ENCODE data around the gene LETM1. TPM values are rescaled to one million over a fixed set of nuclear protein-coding genes. Genes with fewer than 3 reads are reported as not detected.

The LETM1 gene
- total and polyA plus RNA-seq, 2 of the 13 experiments (the other 11 are each of a cell fraction or from before 2014, with no cell fraction given): 9.7 to 41.6 TPM

- TF ChIP-seq SNAPC2 (CRISPR knock-in tag; IDR thresholded peaks at IDR 0.05) (peak; percentile 62; the same call in 1 of the 2 replicates), ZNF773 (CRISPR knock-in tag; IDR thresholded peaks at IDR 0.05; ENCODE audit: borderline replicate concordance) (no peak; the same call in 1 of the 2 replicates), ZBTB20 (CRISPR knock-in tag; IDR thresholded peaks at IDR 0.05; ENCODE audit: borderline replicate concordance, low read depth) (peak; percentile 41; the same call in 1 of the 2 replicates), MTERF4 (CRISPR knock-in tag; IDR thresholded peaks at IDR 0.05) (peak; percentile 93), HDAC1 (CRISPR knock-in tag; IDR thresholded peaks at IDR 0.05) (peak; percentile 73), SAP130 (CRISPR knock-in tag; IDR thresholded peaks at IDR 0.05; ENCODE audit: low read depth) (peak; percentile 54; the same call in 1 of the 2 replicates), NFRKB (IDR thresholded peaks at IDR 0.05) (no peak), SIN3A (IDR thresholded peaks at IDR 0.05; ENCODE audit: borderline replicate concordance, low read depth, low read length) (0 out of 2 replicates have a peak, but pooled peaks have one; percentile 18), ZNF33B (CRISPR knock-in tag; IDR thresholded peaks at IDR 0.05) (no peak; the same call in 1 of the 2 replicates), TCF7 (IDR thresholded peaks at IDR 0.05; ENCODE audit: low read depth) (peak; percentile 61; the same call in 1 of the 2 replicates)
- TF ChIP-seq, protein P1, sequence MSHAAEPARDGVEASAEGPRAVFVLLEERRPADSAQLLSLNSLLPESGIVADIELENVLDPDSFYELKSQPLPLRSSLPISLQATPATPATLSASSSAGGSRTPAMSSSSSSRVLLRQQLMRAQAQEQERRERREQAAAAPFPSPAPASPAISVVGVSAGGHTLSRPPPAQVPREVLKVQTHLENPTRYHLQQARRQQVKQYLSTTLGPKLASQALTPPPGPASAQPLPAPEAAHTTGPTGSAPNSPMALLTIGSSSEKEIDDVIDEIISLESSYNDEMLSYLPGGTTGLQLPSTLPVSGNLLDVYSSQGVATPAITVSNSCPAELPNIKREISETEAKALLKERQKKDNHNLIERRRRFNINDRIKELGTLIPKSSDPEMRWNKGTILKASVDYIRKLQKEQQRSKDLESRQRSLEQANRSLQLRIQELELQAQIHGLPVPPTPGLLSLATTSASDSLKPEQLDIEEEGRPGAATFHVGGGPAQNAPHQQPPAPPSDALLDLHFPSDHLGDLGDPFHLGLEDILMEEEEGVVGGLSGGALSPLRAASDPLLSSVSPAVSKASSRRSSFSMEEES (CRISPR knock-in tag; IDR thresholded peaks at IDR 0.05): peak; percentile 39; the same call in 1 of the 2 replicates
- TF ChIP-seq, protein P2, sequence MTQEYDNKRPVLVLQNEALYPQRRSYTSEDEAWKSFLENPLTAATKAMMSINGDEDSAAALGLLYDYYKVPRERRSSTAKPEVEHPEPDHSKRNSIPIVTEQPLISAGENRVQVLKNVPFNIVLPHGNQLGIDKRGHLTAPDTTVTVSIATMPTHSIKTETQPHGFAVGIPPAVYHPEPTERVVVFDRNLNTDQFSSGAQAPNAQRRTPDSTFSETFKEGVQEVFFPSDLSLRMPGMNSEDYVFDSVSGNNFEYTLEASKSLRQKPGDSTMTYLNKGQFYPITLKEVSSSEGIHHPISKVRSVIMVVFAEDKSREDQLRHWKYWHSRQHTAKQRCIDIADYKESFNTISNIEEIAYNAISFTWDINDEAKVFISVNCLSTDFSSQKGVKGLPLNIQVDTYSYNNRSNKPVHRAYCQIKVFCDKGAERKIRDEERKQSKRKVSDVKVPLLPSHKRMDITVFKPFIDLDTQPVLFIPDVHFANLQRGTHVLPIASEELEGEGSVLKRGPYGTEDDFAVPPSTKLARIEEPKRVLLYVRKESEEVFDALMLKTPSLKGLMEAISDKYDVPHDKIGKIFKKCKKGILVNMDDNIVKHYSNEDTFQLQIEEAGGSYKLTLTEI (CRISPR knock-in tag; conservative IDR thresholded peaks at IDR 0.05): no peak
- TF ChIP-seq, protein P3, sequence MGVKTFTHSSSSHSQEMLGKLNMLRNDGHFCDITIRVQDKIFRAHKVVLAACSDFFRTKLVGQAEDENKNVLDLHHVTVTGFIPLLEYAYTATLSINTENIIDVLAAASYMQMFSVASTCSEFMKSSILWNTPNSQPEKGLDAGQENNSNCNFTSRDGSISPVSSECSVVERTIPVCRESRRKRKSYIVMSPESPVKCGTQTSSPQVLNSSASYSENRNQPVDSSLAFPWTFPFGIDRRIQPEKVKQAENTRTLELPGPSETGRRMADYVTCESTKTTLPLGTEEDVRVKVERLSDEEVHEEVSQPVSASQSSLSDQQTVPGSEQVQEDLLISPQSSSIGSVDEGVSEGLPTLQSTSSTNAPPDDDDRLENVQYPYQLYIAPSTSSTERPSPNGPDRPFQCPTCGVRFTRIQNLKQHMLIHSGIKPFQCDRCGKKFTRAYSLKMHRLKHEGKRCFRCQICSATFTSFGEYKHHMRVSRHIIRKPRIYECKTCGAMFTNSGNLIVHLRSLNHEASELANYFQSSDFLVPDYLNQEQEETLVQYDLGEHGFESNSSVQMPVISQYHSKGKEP (CRISPR knock-in tag; IDR thresholded peaks at IDR 0.05): 0 out of 2 replicates have a peak, but pooled peaks have one; percentile 59
- TF ChIP-seq, protein P4, sequence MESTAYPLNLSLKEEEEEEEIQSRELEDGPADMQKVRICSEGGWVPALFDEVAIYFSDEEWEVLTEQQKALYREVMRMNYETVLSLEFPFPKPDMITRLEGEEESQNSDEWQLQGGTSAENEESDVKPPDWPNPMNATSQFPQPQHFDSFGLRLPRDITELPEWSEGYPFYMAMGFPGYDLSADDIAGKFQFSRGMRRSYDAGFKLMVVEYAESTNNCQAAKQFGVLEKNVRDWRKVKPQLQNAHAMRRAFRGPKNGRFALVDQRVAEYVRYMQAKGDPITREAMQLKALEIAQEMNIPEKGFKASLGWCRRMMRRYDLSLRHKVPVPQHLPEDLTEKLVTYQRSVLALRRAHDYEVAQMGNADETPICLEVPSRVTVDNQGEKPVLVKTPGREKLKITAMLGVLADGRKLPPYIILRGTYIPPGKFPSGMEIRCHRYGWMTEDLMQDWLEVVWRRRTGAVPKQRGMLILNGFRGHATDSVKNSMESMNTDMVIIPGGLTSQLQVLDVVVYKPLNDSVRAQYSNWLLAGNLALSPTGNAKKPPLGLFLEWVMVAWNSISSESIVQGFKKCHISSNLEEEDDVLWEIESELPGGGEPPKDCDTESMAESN (CRISPR knock-in tag; conservative IDR thresholded peaks at IDR 0.05): peak; percentile 72
These were observed 87.5 kb downstream of the LETM1 start (continued) for GRCh38 chr4:1768367-1769034.
